Endodermal cell (in vitro differentiated cells): ENCODE data around the gene PARP1. TPM values are rescaled to one million over a fixed set of nuclear protein-coding genes. Genes with fewer than 3 reads are reported as not detected.

Experiments
- DNase-seq: peaks from one replicate; pipeline ENCODE4 v3.0.0-alpha.2; 2017
- H3K27ac ChIP-seq: 2 replicates; pipeline ENCODE4 v1.5.1; 2013; ENCODE audit warnings: mild to moderate bottlenecking, low read depth, low read length, moderate library complexity
- H3K27me3 ChIP-seq: 2 replicates; pipeline ENCODE4 v1.6.1; 2013; ENCODE audit warnings: mild to moderate bottlenecking, low read length, moderate library complexity; ENCODE audit not compliant: insufficient read depth, control insufficient read depth, poor library complexity, severe bottlenecking
- H3K36me3 ChIP-seq: 2 replicates; pipeline ENCODE4 v1.7.0; 2013; ENCODE audit warnings: mild to moderate bottlenecking, low read length, moderate library complexity; ENCODE audit not compliant: control insufficient read depth, insufficient read depth
- H3K4me1 ChIP-seq: one replicate; pipeline ENCODE4 v1.7.0; 2013; ENCODE audit warnings: low read length; ENCODE audit not compliant: control insufficient read depth, insufficient read depth
- H3K4me3 ChIP-seq: 2 replicates; pipeline ENCODE4 v1.5.1; 2013; ENCODE audit warnings: mild to moderate bottlenecking, low read length, moderate library complexity
- H3K9ac ChIP-seq: 2 replicates; pipeline ENCODE4 v1.6.1; 2013; ENCODE audit warnings: mild to moderate bottlenecking, low read length, moderate library complexity; ENCODE audit not compliant: poor library complexity, severe bottlenecking; ENCODE audit errors: extremely low read depth
- H3K9me3 ChIP-seq: 2 replicates; pipeline ENCODE4 v1.6.1; 2013; ENCODE audit warnings: mild to moderate bottlenecking, low read length, moderate library complexity; ENCODE audit not compliant: control insufficient read depth
- H3K27ac Mint-ChIP-seq: 2 replicates; pipeline ENCODE4 v1.8.0; 2020; ENCODE audit warnings: mixed read lengths
- H3K27me3 Mint-ChIP-seq: 2 replicates; pipeline ENCODE4 v1.8.0; 2021; ENCODE audit warnings: mild to moderate bottlenecking, mixed read lengths; ENCODE audit not compliant: insufficient read depth
- H3K36me3 Mint-ChIP-seq: 2 replicates; pipeline ENCODE4 v1.8.0; 2020; ENCODE audit warnings: low read depth, mixed read lengths
- H3K4me1 Mint-ChIP-seq: 2 replicates; pipeline ENCODE4 v1.8.0; 2020; ENCODE audit warnings: mixed read lengths
- H3K4me3 Mint-ChIP-seq: 2 replicates; pipeline ENCODE4 v1.8.0; 2020; ENCODE audit warnings: mild to moderate bottlenecking, moderate library complexity, mixed read lengths
- H3K9me3 Mint-ChIP-seq: 2 replicates; pipeline ENCODE4 v1.8.0; 2020; ENCODE audit warnings: mild to moderate bottlenecking, mixed read lengths
- CTCF ChIP-seq: fragments of 200-600 bp; sonication (generic); conservative IDR thresholded peaks from 2 replicates; pipeline ENCODE4 v1.5.0; 2021; ENCODE audit warnings: antibody characterized with exemption, mild to moderate bottlenecking
- WGBS, 2 experiments: methylation state at CpG; one replicate each; pipeline versions ENCODE4 v1.1.5 to v1.1.7; 2013; ENCODE audit warnings: missing lambda C conversion rate in 2 of 2, mixed read lengths in 1 of 2; ENCODE audit not compliant: insufficient coverage in 1 of 2, insufficient read length in 1 of 2; 5-methylcytosine and 5-hydroxymethylcytosine counted together
- total RNA-seq, 2 donors: library from RNA; stranded (reverse); fragmentation: NEBNext Ultra II Directional in 1 of 2; extraction: Animal tissue kit (Norgen Biotek cat#: 25700) in 1 of 2; gene quantifications; 2 replicates in 1 of 2; 3 replicates in 1 of 2; pipeline ENCODE4 v1.2.1, GENCODE V29; 2021

PARP1 gene
- total RNA-seq, 2 donors from 2014 or later = 170 to 173 TPM

GRCh38 chr1:226384040-226384439 is 23.9 kb downstream of the PARP1 start:
- H3K9ac ChIP-seq = no peak overlapping the region
- no peak overlapping the region for H3K4me3 ChIP-seq
- no peaks in the 10 kb centered on the region for H3K4me1 ChIP-seq
- no peak overlapping the region for H3K27ac Mint-ChIP-seq
- no peaks in the 10 kb centered on the region for H3K4me1 Mint-ChIP-seq
- H3K27me3 Mint-ChIP-seq = no peaks in the 10 kb centered on the region
- no peak overlapping the region for H3K27ac ChIP-seq
- no peak overlapping the region for H3K4me3 Mint-ChIP-seq
- no peaks in the 10 kb centered on the region for H3K9me3 Mint-ChIP-seq
- peaks cover 85% of the 10 kb centered on the region for H3K36me3 Mint-ChIP-seq
- peaks cover 95% of the 10 kb centered on the region for H3K36me3 ChIP-seq
- DNase-seq = no peak
- no peaks in the 10 kb centered on the region for H3K27me3 ChIP-seq
- WGBS, 2 experiments = 89 to 96% methylated on average over 3 to 4 of the region's 4 CpGs
- no peaks in the 10 kb centered on the region for H3K9me3 ChIP-seq
- TF ChIP-seq CTCF = no peak

- H3K9me3 Mint-ChIP-seq = no peaks in the 10 kb centered on the region
- H3K4me3 Mint-ChIP-seq = no peak overlapping the region
- Histone ChIP-seq H3K36me3 (peaks cover 96% of the 10 kb centered on the region), H3K27me3 (no peaks in the 10 kb centered on the region), H3K27ac (no peak overlapping the region), H3K9me3 (no peaks in the 10 kb centered on the region), H3K9ac (no peak overlapping the region), H3K4me3 (no peak overlapping the region), H3K4me1 (no peaks in the 10 kb centered on the region)
- peaks cover 83% of the 10 kb centered on the region for H3K36me3 Mint-ChIP-seq
- no peaks in the 10 kb centered on the region for H3K27me3 Mint-ChIP-seq
- no peak overlapping the region for H3K27ac Mint-ChIP-seq
- no peak for DNase-seq
- no peak for TF ChIP-seq CTCF
- WGBS, 2 experiments = 94 to 100% methylated on average over 3 to 5 of the region's 5 CpGs
- H3K4me1 Mint-ChIP-seq = no peaks in the 10 kb centered on the region
Observed at GRCh38 chr1:226382030-226382429, 25.9 kb downstream of the PARP1 start.

GRCh38 chr1:226381226-226381998 is 26.5 kb downstream of the PARP1 start:
- Histone ChIP-seq H3K36me3 (peaks cover 100% of the 10 kb centered on the region), H3K4me1 (no peaks in the 10 kb centered on the region), H3K9me3 (no peaks in the 10 kb centered on the region), H3K9ac (no peak overlapping the region), H3K27me3 (no peaks in the 10 kb centered on the region), H3K27ac (no peak overlapping the region), H3K4me3 (no peak overlapping the region)
- Mint-ChIP-seq H3K36me3 (peaks cover 84% of the 10 kb centered on the region), H3K9me3 (no peaks in the 10 kb centered on the region), H3K4me3 (no peak overlapping the region), H3K27ac (no peak overlapping the region), H3K27me3 (no peaks in the 10 kb centered on the region), H3K4me1 (no peaks in the 10 kb centered on the region)
- TF ChIP-seq CTCF = no peak
- DNase-seq = no peak
- 94 to 100% methylated on average over 6 to 15 of the region's 15 CpGs for WGBS, 2 experiments
